Left colon (tissue), 2 donors: ENCODE measurements around the gene CRACR2A. TPM values are rescaled to one million over a fixed set of nuclear protein-coding genes. Genes with fewer than 3 reads are reported as not detected.

Source experiments
- ATAC-seq: fragments of 200-7000 bp; cut with Tn5 transposase; one replicate; pipeline ENCODE4 v1.9.1; 2020; ENCODE audit warnings: mild to moderate bottlenecking, moderate library complexity
- DNase-seq, 2 donors: peaks; one replicate each; pipeline ENCODE4 v3.0.0-alpha.2; 2020
- intact Hi-C, 2 donors: fragments of 100-400 bp; cut with DNase I in 1 of 2; cut with micrococcal nuclease in 1 of 2; formaldehyde crosslinking; loops; one replicate each; pipeline versions ENCODE4 v1.11.2 to v1.14.0; 2022; cut with DNase I, micrococcal nuclease
- total RNA-seq, 2 donors: library from RNA; stranded (reverse); fragmentation: NEBNext Ultra II Directional; extraction: Animal tissue kit (Norgen Biotek cat#: 25700); gene quantifications; one replicate each; pipeline ENCODE4 v1.2.1, GENCODE V29; 2021
- donor health status: DM: no; HTN: no; CAD: no.
- donor health status: DM: yes; HTN: yes; CAD: no.

The CRACR2A gene
- total RNA-seq, 2 donors from 2014 or later, result 63.3 to 68.5 TPM

GRCh38 chr12:3728686-3729085, 24.2 kb downstream of the CRACR2A start:
- DNase-seq (no peak), ATAC-seq (no peak)
- intact Hi-C loops, result no loop called here

GRCh38 chr12:3727877-3728632, 24.9 kb downstream of the CRACR2A start:
- DNase-seq (no peak), ATAC-seq (no peak)
- intact Hi-C loops, result no loop called here

GRCh38 chr12:3727354-3727753, 25.6 kb downstream of the CRACR2A start:
- no peak for DNase-seq
- intact Hi-C loops, result no loop called here
- ATAC-seq, result no peak

GRCh38 chr12:3726456-3726855, 26.5 kb downstream of the CRACR2A start:
- ATAC-seq, result peak; percentile 85
- DNase-seq, result no peak
- intact Hi-C loops, result no loop called here

GRCh38 chr12:3725388-3726115, 27.4 kb downstream of the CRACR2A start:
- no peak for ATAC-seq
- no peak for DNase-seq
- intact Hi-C loops, result no loop called here

GRCh38 chr12:3723916-3724805, 28.7 kb downstream of the CRACR2A start:
- DNase-seq (no peak), ATAC-seq (peak; percentile 49)

GRCh38 chr12:3722368-3722767, 30.5 kb downstream of the CRACR2A start:
- DNase-seq (no peak), ATAC-seq (no peak)
- intact Hi-C loops, result no loop called here

More at GRCh38 chr12:3723916-3724805, 28.7 kb downstream of the CRACR2A start:
- intact Hi-C loops, result no loop called here

GRCh38 chr12:3720772-3721171, 32.1 kb downstream of the CRACR2A start:
- intact Hi-C loops, result no loop called here
- DNase-seq, result no peak
- no peak for ATAC-seq

GRCh38 chr12:3718100-3718499, 34.8 kb downstream of the CRACR2A start:
- ATAC-seq (peak; percentile 1), DNase-seq (no peak)
- intact Hi-C loops, result no loop called here

- intact Hi-C loops, result no loop called here
- ATAC-seq, result peak; percentile 87
- DNase-seq, result no peak
Measured at GRCh38 chr12:3717283-3717898, 35.5 kb downstream of the CRACR2A start.

- intact Hi-C loops, result no loop called here
- DNase-seq (no peak), ATAC-seq (no peak)
Measured at GRCh38 chr12:3715999-3716398, 36.9 kb downstream of the CRACR2A start.

GRCh38 chr12:3713947-3714346, 39.0 kb downstream of the CRACR2A start:
- intact Hi-C loops, result no loop called here
- ATAC-seq, result no peak
- no peak for DNase-seq

GRCh38 chr12:3713483-3713882, 39.4 kb downstream of the CRACR2A start:
- intact Hi-C loops, result no loop called here
- no peak for ATAC-seq
- no peak for DNase-seq

GRCh38 chr12:3712209-3712992, 40.5 kb downstream of the CRACR2A start:
- intact Hi-C loops, result no loop called here
- ATAC-seq (no peak), DNase-seq (no peak)

- no peak for DNase-seq
- intact Hi-C loops, result no loop called here
- ATAC-seq, result no peak
Measured at GRCh38 chr12:3705354-3705675, 47.6 kb downstream of the CRACR2A start.

- intact Hi-C loops, result no loop called here
- ATAC-seq (no peak), DNase-seq (no peak)
Measured at GRCh38 chr12:3704512-3705353, 48.2 kb downstream of the CRACR2A start.

GRCh38 chr12:3700861-3701260, 52.0 kb downstream of the CRACR2A start:
- DNase-seq, result no peak
- intact Hi-C loops, result no loop called here
- ATAC-seq, result no peak
